GM15510 (cell line): ENCODE measurements around the gene AP1G2.

Source experiments
- POLR2A ChIP-seq: IDR thresholded peaks from 3 replicates; pipeline ENCODE4 v1.6.1; 2011; ENCODE audit warnings: borderline replicate concordance; ENCODE audit not compliant: insufficient read length; ENCODE audit errors: extremely low read depth

Gene AP1G2

GRCh38 chr14:23522643-23523198 is 44.9 kb downstream of the AP1G2 start:
- no peak for TF ChIP-seq POLR2A

DNA sequence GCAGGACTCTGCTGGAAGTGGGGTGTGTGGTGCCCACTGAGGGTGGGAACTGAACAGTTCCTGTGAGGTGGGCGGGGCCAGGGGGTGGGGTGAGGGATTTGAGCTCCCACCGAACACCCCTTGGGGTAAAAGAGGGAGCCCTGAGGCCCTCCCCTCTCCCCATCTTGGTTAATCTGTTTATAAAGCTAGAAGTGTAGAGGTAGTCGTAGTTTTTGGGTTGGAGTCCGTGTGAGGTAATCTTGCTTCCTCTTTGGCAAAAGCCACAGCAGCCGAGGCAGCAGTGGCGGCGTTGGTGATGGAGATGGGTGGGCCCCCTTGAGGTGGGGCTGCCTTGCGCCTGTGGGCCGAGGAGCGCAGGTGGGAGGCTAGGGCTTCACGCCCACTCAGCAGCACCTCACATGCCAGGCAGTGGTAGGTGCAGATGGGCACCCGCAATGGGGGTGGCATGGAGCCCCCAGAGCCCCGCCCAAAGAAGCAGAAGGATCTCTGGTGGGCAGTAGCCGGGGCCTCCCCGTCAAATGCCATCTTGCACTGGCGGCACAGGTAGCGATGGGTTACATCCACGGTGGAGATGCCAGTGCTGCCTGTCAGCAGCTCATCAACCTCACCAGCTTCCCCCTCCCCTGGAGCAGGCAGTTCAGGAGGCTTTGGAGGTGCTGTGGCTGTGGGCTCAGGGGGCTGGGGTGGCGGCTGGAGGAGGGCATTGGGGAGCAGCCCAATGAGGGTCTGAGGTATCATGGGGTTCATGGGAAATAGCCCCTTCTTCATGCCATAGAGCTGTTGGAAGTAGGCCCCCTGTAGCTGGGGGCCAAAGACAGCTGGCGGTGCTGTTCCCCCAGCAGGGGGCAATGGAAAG is 45.6 kb downstream of the AP1G2 start:
- no peak for TF ChIP-seq POLR2A

- TF ChIP-seq POLR2A: no peak
Observed at GRCh38 chr14:23520899-23521533, 46.6 kb downstream of the AP1G2 start.

DNA sequence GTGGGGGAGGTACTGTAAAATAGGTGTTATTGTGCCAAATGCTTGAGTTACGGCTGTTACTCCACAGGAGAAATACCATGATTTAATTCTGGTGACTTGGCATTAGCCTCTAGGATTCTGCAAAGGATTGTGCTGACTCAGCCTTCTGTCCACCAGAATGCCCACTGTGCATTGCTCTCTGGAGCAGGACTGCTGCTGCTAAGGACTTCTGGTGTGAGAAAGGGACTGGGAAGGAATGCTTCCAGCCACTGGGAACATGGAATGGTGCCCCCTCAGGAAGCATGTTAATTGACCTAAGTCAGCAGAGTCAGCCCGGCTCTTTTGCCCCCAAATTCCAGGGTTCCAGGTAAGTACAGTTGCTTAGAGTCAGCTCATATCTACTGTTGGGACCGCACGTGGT is 48.9 kb downstream of the AP1G2 start:
- TF ChIP-seq POLR2A: no peak

GRCh38 chr14:23517650-23518326 is 49.8 kb downstream of the AP1G2 start:
- TF ChIP-seq POLR2A: no peak

- no peak for TF ChIP-seq POLR2A
Observed at GRCh38 chr14:23514644-23514957, 53.0 kb downstream of the AP1G2 start.

GRCh38 chr14:23513818-23514643 is 53.6 kb downstream of the AP1G2 start:
- no peak for TF ChIP-seq POLR2A

- no peak for TF ChIP-seq POLR2A
Observed at GRCh38 chr14:23513005-23513817, 54.4 kb downstream of the AP1G2 start.

DNA sequence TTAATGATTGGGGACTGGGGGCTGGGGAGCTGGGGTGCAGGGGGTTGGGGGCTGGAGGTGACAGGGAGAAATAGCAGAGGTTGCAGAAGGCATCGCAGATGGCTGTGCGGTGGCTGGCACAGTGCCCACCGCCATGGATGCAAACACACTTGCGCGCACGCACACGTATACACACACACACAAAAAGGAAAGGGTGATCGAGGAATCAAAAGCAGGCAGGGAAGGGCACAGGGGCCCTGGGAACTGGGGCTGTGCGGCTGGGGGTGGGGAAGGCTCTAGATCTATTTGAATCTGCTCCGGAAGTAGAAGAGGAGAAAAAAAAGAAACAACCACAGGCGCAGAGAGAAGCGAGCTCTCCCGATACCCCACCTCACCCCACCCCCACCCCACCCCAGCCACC is 55.4 kb downstream of the AP1G2 start:
- TF ChIP-seq POLR2A: no peak
